CD4-positive, alpha-beta memory T cell (primary cell): ENCODE data around the gene HLA-DRB1. TPM values are rescaled to one million over a fixed set of nuclear protein-coding genes. Genes with fewer than 3 reads are reported as not detected.

Source experiments
- CTCF ChIA-PET: fragments of 350-600 bp; sonication (Branson Sonifier 250); formaldehyde crosslinking; loops from one replicate; lab custom pipeline; 2021; ENCODE audit warnings: inconsistent platforms; ENCODE audit not compliant: partially characterized antibody; lab: Charles Lee
- POLR2A ChIA-PET: fragments of 350-600 bp; sonication (Branson Sonifier 250); formaldehyde crosslinking; loops from one replicate; lab custom pipeline; 2021; ENCODE audit not compliant: partially characterized antibody; lab: Charles Lee
- DNase-seq, 5 donors: peaks; one replicate each; pipeline versions ENCODE4 v3.0.0 to v3.0.0-alpha.2; 2020 to 2022; ENCODE audit warnings: mixed read lengths in 1 of 5
- H3K27ac ChIP-seq: one replicate; pipeline ENCODE4 v1.7.0; 2013; ENCODE audit warnings: low read depth, low read length
- H3K27me3 ChIP-seq: 2 replicates; pipeline ENCODE4 v1.7.0; 2013; ENCODE audit warnings: mild to moderate bottlenecking, low read length, moderate library complexity; ENCODE audit not compliant: insufficient read depth
- H3K36me3 ChIP-seq: 2 replicates; pipeline ENCODE4 v1.7.0; 2013; ENCODE audit warnings: mild to moderate bottlenecking, low read length, moderate library complexity; ENCODE audit not compliant: insufficient read depth
- H3K4me1 ChIP-seq: 2 replicates; pipeline ENCODE4 v1.7.0; 2013; ENCODE audit warnings: mild to moderate bottlenecking, low read length, moderate library complexity; ENCODE audit not compliant: insufficient read depth
- H3K4me3 ChIP-seq, 2 donors: one replicate each; pipeline ENCODE4 v1.7.0; 2013; ENCODE audit warnings: low read length in 2 of 2, mild to moderate bottlenecking in 1 of 2
- H3K9me3 ChIP-seq, 2 donors: one replicate each; pipeline ENCODE4 v1.7.0; 2013; ENCODE audit warnings: low read length in 2 of 2, control low read depth in 1 of 2; ENCODE audit not compliant: control insufficient read depth in 1 of 2
- H3K27ac Mint-ChIP-seq, 7 donors: one replicate each; pipeline ENCODE4 v1.8.0; 2020 to 2021; ENCODE audit warnings: mixed read lengths in 7 of 7, mild to moderate bottlenecking in 6 of 7, inconsistent platforms in 3 of 7, moderate library complexity in 3 of 7
- H3K27me3 Mint-ChIP-seq, 2 donors: one replicate each; pipeline ENCODE4 v1.8.0; 2020 to 2021; ENCODE audit warnings: mixed read lengths in 2 of 2
- H3K36me3 Mint-ChIP-seq, 2 donors: one replicate each; pipeline ENCODE4 v1.8.0; 2020 to 2021; ENCODE audit warnings: mixed read lengths in 2 of 2, inconsistent platforms in 1 of 2, mild to moderate bottlenecking in 1 of 2
- H3K4me1 Mint-ChIP-seq, 4 donors: one replicate each; pipeline ENCODE4 v1.8.0; 2020 to 2021; ENCODE audit warnings: mixed read lengths in 4 of 4, mild to moderate bottlenecking in 1 of 4
- H3K4me3 Mint-ChIP-seq, 8 donors: one replicate each; pipeline ENCODE4 v1.8.0; 2020 to 2021; ENCODE audit warnings: mixed read lengths in 8 of 8, mild to moderate bottlenecking in 7 of 8, moderate library complexity in 6 of 8, inconsistent platforms in 3 of 8
- H3K9me3 Mint-ChIP-seq, 8 donors: one replicate each; pipeline ENCODE4 v1.8.0; 2020 to 2021; ENCODE audit warnings: mixed read lengths in 8 of 8, mild to moderate bottlenecking in 5 of 8, inconsistent platforms in 3 of 8, moderate library complexity in 1 of 8
- intact Hi-C: fragments of 100-400 bp; cut with micrococcal nuclease; formaldehyde crosslinking; loops from one replicate; pipeline ENCODE4 v1.15.1; 2023
- polyA plus RNA-seq, 2 donors: library from polyadenylated mRNA; unstranded; fragments of 300-500 nt; fragmentation: Illumina TruSeq; gene quantifications; one replicate each; pipeline ENCODE4 v1.2.3, GENCODE V29; 2021
- total RNA-seq, 2 experiments: library from RNA; stranded (reverse); gene quantifications; one replicate each; pipeline ENCODE4 v1.2.3, GENCODE V29; 2021

HLA-DRB1 gene
- total and polyA plus RNA-seq, 4 experiments from 2014 or later, result 6.9 to 31.6 (median 14.3) TPM

GRCh38 chr6:32565511-32565910, 24.1 kb downstream of the HLA-DRB1 start:
- CTCF ChIA-PET, result no interaction called here
- no peaks in the 10 kb centered on the region for H3K36me3 ChIP-seq
- no peak overlapping the region for H3K4me3 Mint-ChIP-seq
- H3K27me3 ChIP-seq, result no peaks in the 10 kb centered on the region
- intact Hi-C loops, result no loop called here
- no peaks in the 10 kb centered on the region for H3K36me3 Mint-ChIP-seq
- peaks cover 0 to 10% (median 3%) of the 10 kb centered on the region in 4 donors for H3K4me1 Mint-ChIP-seq
- POLR2A ChIA-PET, result no interaction called here
- H3K27ac Mint-ChIP-seq, result no peak overlapping the region
- no peak overlapping the region for H3K27ac ChIP-seq
- no peaks in the 10 kb centered on the region for H3K4me1 ChIP-seq
- no peak overlapping the region for H3K4me3 ChIP-seq
- no peaks in the 10 kb centered on the region for H3K9me3 ChIP-seq
- no peak for DNase-seq
- H3K27me3 Mint-ChIP-seq, result peaks cover 4 to 16% of the 10 kb centered on the region in 2 donors
- H3K9me3 Mint-ChIP-seq, result no peaks in the 10 kb centered on the region

- no peaks in the 10 kb centered on the region for H3K9me3 ChIP-seq
- no peak overlapping the region for H3K27ac ChIP-seq
- Mint-ChIP-seq H3K36me3 (no peaks in the 10 kb centered on the region), H3K27me3 (peaks cover 4 to 13% of the 10 kb centered on the region in 2 donors), H3K27ac (no peak overlapping the region), H3K4me1 (peaks cover 0 to 4% (median 2%) of the 10 kb centered on the region in 4 donors), H3K9me3 (no peaks in the 10 kb centered on the region), H3K4me3 (no peak overlapping the region)
- H3K36me3 ChIP-seq, result no peaks in the 10 kb centered on the region
- no peaks in the 10 kb centered on the region for H3K4me1 ChIP-seq
- no peaks in the 10 kb centered on the region for H3K27me3 ChIP-seq
- CTCF ChIA-PET, result no interaction called here
- DNase-seq, result no peak
- POLR2A ChIA-PET, result no interaction called here
- no peak overlapping the region for H3K4me3 ChIP-seq
- intact Hi-C loops, result no loop called here
Measured at GRCh38 chr6:32562940-32563339, 26.7 kb downstream of the HLA-DRB1 start.

- intact Hi-C loops, result no loop called here
- POLR2A ChIA-PET, result no interaction called here
- CTCF ChIA-PET, result no interaction called here
Measured at GRCh38 chr6:32559747-32560146, 29.9 kb downstream of the HLA-DRB1 start.

GRCh38 chr6:32558426-32559057, 31.1 kb downstream of the HLA-DRB1 start:
- peaks cover 0 to 5% (median 2%) of the 10 kb centered on the region in 4 donors for H3K4me1 Mint-ChIP-seq
- POLR2A ChIA-PET, result interaction anchor here (0.8 kb wide), 1 partner anchor 36 kb away, joined by 3 read pairs; no protein-coding TSS in a partner anchor
- H3K27me3 Mint-ChIP-seq, result peaks cover 2 to 13% of the 10 kb centered on the region in 2 donors
- H3K36me3 Mint-ChIP-seq, result no peaks in the 10 kb centered on the region
- Histone ChIP-seq H3K27ac (no peak overlapping the region), H3K9me3 (no peaks in the 10 kb centered on the region), H3K4me1 (no peaks in the 10 kb centered on the region), H3K4me3 (no peak overlapping the region), H3K27me3 (no peaks in the 10 kb centered on the region), H3K36me3 (no peaks in the 10 kb centered on the region)
- CTCF ChIA-PET, result interaction anchor here (0.8 kb wide), 1 partner anchor 36 kb away, joined by 6 read pairs; no protein-coding TSS in a partner anchor
- H3K9me3 Mint-ChIP-seq, result no peaks in the 10 kb centered on the region
- intact Hi-C loops, result no loop called here
- peak overlapping the region in 2 of 8 donors; percentile 35 to 39 for H3K4me3 Mint-ChIP-seq
- no peak for DNase-seq
- H3K27ac Mint-ChIP-seq, result peak overlapping the region in 1 of 7 donors; percentile 56

More at GRCh38 chr6:32559747-32560146, 29.9 kb downstream of the HLA-DRB1 start:
- H3K9me3 Mint-ChIP-seq, result no peaks in the 10 kb centered on the region
- no peak overlapping the region for H3K27ac Mint-ChIP-seq
- H3K4me1 Mint-ChIP-seq, result peaks cover 0 to 5% (median 2%) of the 10 kb centered on the region in 4 donors
- Histone ChIP-seq H3K27me3 (no peaks in the 10 kb centered on the region), H3K9me3 (no peaks in the 10 kb centered on the region), H3K27ac (no peak overlapping the region), H3K4me3 (no peak overlapping the region), H3K4me1 (no peaks in the 10 kb centered on the region), H3K36me3 (no peaks in the 10 kb centered on the region)
- no peak overlapping the region for H3K4me3 Mint-ChIP-seq
- H3K27me3 Mint-ChIP-seq, result peaks cover 2 to 13% of the 10 kb centered on the region in 2 donors
- no peak for DNase-seq
- no peaks in the 10 kb centered on the region for H3K36me3 Mint-ChIP-seq

GRCh38 chr6:32554116-32554965, 35.3 kb downstream of the HLA-DRB1 start:
- no peaks in the 10 kb centered on the region for H3K36me3 Mint-ChIP-seq
- no peaks in the 10 kb centered on the region for H3K9me3 Mint-ChIP-seq
- Histone ChIP-seq H3K27me3 (no peaks in the 10 kb centered on the region), H3K9me3 (no peaks in the 10 kb centered on the region), H3K4me3 (no peak overlapping the region), H3K4me1 (no peaks in the 10 kb centered on the region), H3K27ac (no peak overlapping the region), H3K36me3 (no peaks in the 10 kb centered on the region)
- intact Hi-C loops, result no loop called here
- H3K4me3 Mint-ChIP-seq, result no peak overlapping the region
- ChIA-PET CTCF (no interaction called here), POLR2A (no interaction called here)
- H3K27ac Mint-ChIP-seq, result no peak overlapping the region
- DNase-seq, result no peak
- H3K27me3 Mint-ChIP-seq, result peaks cover 0 to 3% of the 10 kb centered on the region in 2 donors
- H3K4me1 Mint-ChIP-seq, result peaks cover 0 to 5% (median 2%) of the 10 kb centered on the region in 4 donors

- intact Hi-C loops, result no loop called here
- H3K4me3 Mint-ChIP-seq, result no peak overlapping the region
- no peaks in the 10 kb centered on the region for H3K9me3 ChIP-seq
- no peak overlapping the region for H3K27ac Mint-ChIP-seq
- no peaks in the 10 kb centered on the region for H3K4me1 ChIP-seq
- no peak for DNase-seq
- no peaks in the 10 kb centered on the region for H3K36me3 Mint-ChIP-seq
- H3K27me3 Mint-ChIP-seq, result peaks cover 3% of the 10 kb centered on the region in 2 donors
- H3K27me3 ChIP-seq, result no peaks in the 10 kb centered on the region
- no peaks in the 10 kb centered on the region for H3K9me3 Mint-ChIP-seq
- peaks cover 0 to 2% (median 0%) of the 10 kb centered on the region in 4 donors for H3K4me1 Mint-ChIP-seq
- CTCF ChIA-PET, result no interaction called here
- no peak overlapping the region for H3K27ac ChIP-seq
- POLR2A ChIA-PET, result no interaction called here
- no peaks in the 10 kb centered on the region for H3K36me3 ChIP-seq
- no peak overlapping the region for H3K4me3 ChIP-seq
Measured at GRCh38 chr6:32553037-32553742, 36.5 kb downstream of the HLA-DRB1 start.

GRCh38 chr6:32551410-32551809, 38.2 kb downstream of the HLA-DRB1 start:
- Histone ChIP-seq H3K27ac (no peak overlapping the region), H3K4me1 (no peaks in the 10 kb centered on the region), H3K27me3 (no peaks in the 10 kb centered on the region), H3K4me3 (no peak overlapping the region), H3K9me3 (no peaks in the 10 kb centered on the region), H3K36me3 (no peaks in the 10 kb centered on the region)
- DNase-seq, result no peak
- Mint-ChIP-seq H3K27ac (no peak overlapping the region), H3K9me3 (no peaks in the 10 kb centered on the region), H3K36me3 (no peaks in the 10 kb centered on the region), H3K4me3 (no peak overlapping the region), H3K4me1 (peaks cover 0 to 3% (median 0%) of the 10 kb centered on the region in 4 donors), H3K27me3 (peaks cover 3% of the 10 kb centered on the region in 2 donors)
- intact Hi-C loops, result no loop called here
- ChIA-PET POLR2A (no interaction called here), CTCF (no interaction called here)
